HG02798 (cell line): ENCODE results near the gene PGAP6.
A peak's percentile ranks its signal among the peaks of the same experiment; 100 is the strongest.
"Not testable (repeated sequence)": the region's sequence is repeated elsewhere in the genome, so short reads cannot be mapped to it uniquely, and the experiment has no call there.

Experiments
- ATAC-seq: cut with Tn5 transposase; IDR thresholded peaks from one replicate; pipeline ENCODE4 v1.9.1; 2021; ENCODE audit warnings: mild to moderate bottlenecking; ENCODE audit not compliant: unreplicated experiment, poor library complexity

The PGAP6 gene

GRCh38 chr16:353404-354290 lies 28.1 kb downstream of the PGAP6 start:
- ATAC-seq = no peak

DNA sequence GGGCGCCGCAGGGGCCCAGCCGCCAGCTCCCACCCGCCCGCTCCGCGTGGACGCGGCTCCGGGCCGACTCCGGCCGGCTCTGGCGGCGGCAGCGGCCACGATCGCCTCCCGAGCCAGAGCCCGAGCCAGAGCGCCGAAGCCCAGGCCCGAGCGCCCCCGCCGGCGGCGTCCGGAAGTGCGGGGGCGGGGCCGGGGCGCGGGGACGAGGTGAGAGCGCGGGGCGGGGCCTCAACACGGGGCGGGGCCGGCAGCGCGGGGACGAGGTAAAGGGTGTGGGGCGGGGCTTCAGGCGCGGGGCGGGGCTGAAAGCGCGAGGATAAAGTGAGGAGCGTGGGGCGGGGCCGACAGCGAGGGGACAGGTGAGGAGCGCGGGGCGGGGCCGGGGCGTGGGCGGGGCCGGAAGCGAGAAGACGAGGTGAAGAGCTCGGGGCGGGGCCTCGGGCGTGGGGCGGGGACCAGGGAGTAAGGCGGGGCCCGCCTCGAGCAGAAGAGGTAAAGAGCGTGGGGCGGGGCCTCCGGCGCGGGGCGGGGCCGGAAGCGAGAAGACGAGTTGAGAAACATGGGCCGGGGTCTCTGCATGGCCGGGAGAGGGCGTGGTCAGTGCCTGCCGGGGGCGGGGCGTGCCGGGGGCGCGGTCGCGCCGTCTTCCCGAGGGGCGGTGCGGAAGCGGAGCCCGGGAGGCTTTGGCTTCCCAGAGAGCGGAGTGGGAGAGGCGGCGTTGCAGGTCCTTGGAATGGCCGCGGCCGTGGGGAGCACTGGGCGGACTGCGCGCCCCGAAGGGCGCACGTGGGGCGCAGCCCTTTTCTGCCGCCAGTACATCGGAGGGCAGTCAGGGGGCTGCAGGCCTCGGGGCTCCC lies 29.0 kb downstream of the PGAP6 start, which contains the start of gene AXIN1:
TSS of gene AXIN1 (minus strand) at position 177 of the 857 bp plus-strand sequence. CDS start 5,698 bp downstream, outside the sequence.
- peak; percentile 74 for ATAC-seq

DNA sequence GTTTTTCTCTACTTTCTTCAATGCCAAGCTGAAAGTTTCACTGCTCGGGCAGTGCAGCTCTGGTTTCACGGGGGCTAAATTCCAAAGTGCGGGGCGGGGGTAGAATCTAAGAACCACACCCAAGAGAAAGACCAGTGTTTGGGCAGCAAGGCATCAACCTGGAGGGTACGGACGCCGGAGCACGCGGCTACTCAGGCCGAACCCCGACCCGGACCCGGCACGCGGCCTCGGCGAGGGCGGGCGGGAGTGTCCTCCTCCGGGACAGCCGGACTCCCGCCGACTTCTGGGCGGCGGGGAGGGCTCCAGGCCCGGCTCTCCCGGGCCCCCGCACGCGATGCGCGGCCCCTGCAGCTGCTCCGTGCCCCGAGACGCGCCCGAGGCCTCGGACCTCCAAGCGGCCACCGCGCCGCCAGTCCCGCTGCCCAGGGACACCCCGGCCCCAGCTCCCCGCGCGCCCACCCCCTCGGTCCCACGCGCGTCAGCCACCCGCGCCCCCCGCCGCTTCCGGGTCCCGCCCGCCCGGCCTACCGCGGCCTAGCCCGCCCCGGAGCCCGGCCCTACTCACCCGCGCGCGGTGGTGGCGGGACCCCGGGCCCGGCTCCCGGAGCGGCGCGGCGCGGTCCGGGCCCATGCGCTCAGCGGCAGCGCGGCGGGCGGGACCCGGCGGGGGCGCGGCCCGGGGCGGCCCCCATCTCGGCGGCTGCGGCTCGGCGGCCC lies 29.8 kb downstream of the PGAP6 start:
- ATAC-seq = peak; percentile 23

- ATAC-seq = no peak
Measured at GRCh38 chr16:350203-350602, 31.6 kb downstream of the PGAP6 start.

DNA sequence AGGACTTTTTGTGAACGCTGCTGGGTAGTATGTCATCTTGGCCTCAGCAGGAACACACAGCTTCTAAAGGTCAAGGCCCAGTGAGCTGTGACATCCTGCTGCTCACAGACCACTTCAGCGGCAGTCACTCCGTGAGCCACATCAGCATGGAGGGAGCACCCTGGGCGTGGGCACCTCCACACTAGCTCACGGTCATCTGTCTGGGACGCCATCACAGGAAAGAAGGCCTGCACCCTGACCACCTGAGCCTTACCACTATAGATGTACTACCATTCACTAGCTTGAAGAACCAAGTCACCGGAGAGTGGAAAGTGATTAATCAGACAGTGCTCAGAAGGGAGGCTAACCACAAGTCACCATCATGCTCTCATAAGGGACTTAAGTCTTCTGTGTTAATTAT lies 32.6 kb downstream of the PGAP6 start:
- ATAC-seq = no peak

GRCh38 chr16:348495-348894 lies 33.3 kb downstream of the PGAP6 start:
- ATAC-seq = not testable (repeated sequence)

- no peak for ATAC-seq
Measured at GRCh38 chr16:347203-347602, 34.6 kb downstream of the PGAP6 start.

GRCh38 chr16:346587-346986 lies 35.2 kb downstream of the PGAP6 start:
- no peak for ATAC-seq

GRCh38 chr16:345772-346171 lies 36.0 kb downstream of the PGAP6 start:
- ATAC-seq = no peak

DNA sequence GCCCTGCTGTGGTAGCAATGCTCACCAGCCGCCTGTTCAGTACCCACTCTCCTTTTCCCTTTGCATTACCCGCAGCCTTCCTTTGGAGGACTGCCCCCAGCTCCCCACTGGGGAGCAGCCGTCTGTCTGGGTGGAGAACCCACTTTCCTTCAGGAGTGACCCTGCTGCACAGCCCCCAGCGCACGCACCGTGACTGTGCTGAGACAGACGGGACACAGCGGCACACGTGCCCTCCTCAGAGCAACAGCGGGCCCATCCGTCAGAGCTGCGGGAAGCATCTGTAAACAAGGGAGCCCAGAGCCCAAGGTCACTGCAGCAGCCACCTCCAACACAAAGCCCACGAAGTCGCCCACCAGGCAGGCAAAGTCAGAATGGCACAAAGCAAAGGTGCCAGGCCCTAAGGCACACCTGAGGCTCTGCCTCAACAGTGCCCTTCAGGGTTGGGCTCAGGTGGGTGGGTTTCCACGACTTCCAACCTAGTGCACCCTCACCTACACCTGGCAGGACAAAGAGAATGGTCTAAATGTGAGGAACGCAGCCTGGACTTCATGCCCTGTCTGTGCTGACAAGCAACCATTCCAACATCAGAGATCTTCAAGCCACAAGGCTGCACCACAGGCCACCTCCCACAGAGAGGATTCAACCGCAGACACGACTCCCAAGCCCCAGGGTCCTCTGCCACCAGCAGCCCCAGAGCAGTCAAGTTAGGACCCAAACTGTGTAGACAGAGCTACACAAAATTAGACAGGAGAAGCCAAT lies 39.1 kb downstream of the PGAP6 start:
- no peak for ATAC-seq

- not testable (repeated sequence) for ATAC-seq
Measured at GRCh38 chr16:341974-342336, 39.8 kb downstream of the PGAP6 start.

DNA sequence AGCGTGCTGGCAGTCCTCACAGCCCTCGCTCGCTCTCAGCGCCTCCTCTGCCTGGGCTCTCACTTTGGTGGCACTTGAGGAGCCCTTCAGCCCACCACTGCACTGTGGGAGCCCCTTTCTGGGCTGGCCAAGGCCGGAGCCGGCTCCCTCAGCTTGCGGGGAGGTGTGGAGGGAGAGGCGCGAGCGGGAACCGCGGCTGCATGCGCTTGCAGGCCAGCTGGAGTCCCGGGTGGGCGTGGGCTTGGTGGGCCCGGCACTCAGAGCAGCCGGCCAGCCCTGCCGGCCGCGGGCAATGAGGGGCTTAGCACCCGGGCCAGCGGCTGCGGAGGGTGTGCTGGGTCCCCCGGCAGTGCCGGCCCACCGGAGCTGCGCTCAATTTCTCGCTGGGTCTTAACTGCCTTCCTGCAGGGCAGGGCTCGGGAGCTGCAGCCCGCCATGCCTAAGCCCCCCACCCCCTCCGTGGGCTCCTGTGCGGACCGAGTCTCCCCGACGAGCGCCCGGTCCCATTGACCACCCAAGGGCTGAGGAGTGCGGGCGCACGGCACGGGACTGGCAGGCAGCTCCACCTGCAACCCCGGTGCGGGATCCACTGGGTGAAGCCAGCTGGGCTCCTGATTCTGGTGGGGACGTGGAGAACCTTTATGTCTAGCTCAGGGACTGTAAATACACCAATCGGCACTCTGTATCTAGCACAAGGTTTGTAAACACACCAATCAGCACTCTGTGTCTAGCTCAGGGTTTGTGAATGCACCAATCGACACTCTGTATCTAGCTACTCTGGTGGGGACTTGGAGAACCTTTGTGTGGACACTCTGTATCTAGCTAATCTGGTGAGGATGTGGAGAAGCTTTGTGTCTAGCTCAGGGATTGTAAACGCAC lies 40.4 kb downstream of the PGAP6 start:
- ATAC-seq = not testable (repeated sequence)

DNA sequence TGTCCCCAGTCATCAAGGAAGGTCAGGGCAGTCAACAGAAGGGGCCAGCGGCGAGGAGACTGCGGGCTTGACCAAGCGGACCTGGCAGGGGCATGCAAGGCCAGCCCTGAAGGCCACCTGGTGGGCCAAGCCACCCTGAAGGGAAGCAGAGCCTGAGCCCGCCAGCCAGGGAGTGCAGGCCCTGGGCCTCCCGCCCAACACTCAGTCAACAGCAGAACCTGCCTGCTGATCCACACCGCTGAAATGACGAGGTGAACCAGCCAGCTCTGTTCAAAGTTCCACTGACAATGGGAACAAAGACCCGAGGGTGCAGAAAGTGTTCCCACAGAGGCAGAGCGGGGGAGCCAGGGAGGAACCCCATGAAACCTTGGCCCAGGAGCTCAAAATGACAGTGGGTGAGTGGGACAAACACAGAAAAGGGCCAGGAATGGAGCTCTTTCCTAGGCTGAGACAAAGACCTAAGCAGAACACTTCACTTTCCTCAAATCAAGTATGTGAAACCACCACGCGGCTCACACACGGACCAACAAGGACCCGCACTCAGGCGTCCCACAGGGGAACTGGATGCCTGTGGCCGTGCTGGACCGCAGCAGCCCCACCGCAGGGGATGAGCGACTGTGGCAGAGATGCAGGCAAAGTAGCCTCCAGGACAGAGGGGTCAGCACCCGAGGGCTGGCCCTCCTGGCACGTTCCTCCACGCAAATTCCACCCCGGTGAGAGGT lies 41.2 kb downstream of the PGAP6 start:
- ATAC-seq = no peak

GRCh38 chr16:339680-340079 lies 42.1 kb downstream of the PGAP6 start:
- ATAC-seq = no peak

GRCh38 chr16:337975-338575 lies 43.7 kb downstream of the PGAP6 start:
- ATAC-seq = no peak

DNA sequence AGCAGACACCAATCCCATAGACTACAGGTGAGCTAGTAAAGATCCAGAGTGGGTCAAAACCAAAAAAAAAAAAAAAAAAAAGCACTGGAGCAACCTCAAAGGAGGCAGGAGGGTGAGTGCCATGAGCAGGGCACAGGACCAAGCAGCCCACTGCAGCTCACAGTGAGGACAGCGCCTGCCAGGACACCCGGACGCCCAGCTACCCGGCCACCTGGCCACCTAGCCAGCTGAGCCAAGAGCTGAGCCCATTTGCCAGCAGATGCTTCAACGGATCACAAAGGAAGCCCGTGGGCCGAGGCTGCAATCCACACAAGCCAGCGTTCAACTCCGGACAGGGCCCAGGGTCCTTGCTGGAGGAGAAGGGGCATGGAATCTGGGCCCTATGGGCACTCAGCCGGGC lies 44.3 kb downstream of the PGAP6 start:
- ATAC-seq = no peak

- ATAC-seq = no peak
Measured at GRCh38 chr16:336269-336668, 45.5 kb downstream of the PGAP6 start.
